Mammary epithelial cell (primary cell): ENCODE data around the gene TIMM44.

Experiments used
- EZH2 ChIP-seq: IDR thresholded peaks from 2 replicates; pipeline ENCODE4 v1.6.1; 2012; ENCODE audit warnings: low read length, inconsistent platforms, borderline replicate concordance
- TF ChIP-seq, protein P1 (sequence below), 2 donors: IDR thresholded peaks in 1 of 2; conservative IDR thresholded peaks in 1 of 2; 2 replicates each; pipeline ENCODE4 v1.5.1; 2011 to 2012; ENCODE audit warnings: inconsistent platforms in 2 of 2, low read length in 2 of 2, mild to moderate bottlenecking in 2 of 2, control low read depth in 1 of 2, low read depth in 1 of 2; ENCODE audit not compliant: insufficient read depth in 1 of 2; ENCODE audit errors: extremely low read depth in 1 of 2

- TF ChIP-seq, protein P1, sequence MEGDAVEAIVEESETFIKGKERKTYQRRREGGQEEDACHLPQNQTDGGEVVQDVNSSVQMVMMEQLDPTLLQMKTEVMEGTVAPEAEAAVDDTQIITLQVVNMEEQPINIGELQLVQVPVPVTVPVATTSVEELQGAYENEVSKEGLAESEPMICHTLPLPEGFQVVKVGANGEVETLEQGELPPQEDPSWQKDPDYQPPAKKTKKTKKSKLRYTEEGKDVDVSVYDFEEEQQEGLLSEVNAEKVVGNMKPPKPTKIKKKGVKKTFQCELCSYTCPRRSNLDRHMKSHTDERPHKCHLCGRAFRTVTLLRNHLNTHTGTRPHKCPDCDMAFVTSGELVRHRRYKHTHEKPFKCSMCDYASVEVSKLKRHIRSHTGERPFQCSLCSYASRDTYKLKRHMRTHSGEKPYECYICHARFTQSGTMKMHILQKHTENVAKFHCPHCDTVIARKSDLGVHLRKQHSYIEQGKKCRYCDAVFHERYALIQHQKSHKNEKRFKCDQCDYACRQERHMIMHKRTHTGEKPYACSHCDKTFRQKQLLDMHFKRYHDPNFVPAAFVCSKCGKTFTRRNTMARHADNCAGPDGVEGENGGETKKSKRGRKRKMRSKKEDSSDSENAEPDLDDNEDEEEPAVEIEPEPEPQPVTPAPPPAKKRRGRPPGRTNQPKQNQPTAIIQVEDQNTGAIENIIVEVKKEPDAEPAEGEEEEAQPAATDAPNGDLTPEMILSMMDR (conservative IDR thresholded peaks at IDR 0.05 in 1 of 2, IDR thresholded peaks at IDR 0.05 in 1 of 2; ENCODE audit: extremely low read depth in 1 of 2, insufficient read depth in 1 of 2, low read depth in 1 of 2, low read length in 2 of 2) = no peak
- no peak for TF ChIP-seq EZH2
These were observed 28.4 kb upstream of the TIMM44 start for GRCh38 chr19:7971553-7972520.
